GM19043 (cell line): ENCODE measurements around the gene SMNDC1.
"Not testable (repeated sequence)": the region's sequence is repeated elsewhere in the genome, so short reads cannot be mapped to it uniquely, and the experiment has no call there.

Source experiments
- ATAC-seq: cut with Tn5 transposase; IDR thresholded peaks from one replicate; pipeline ENCODE4 v1.9.1; 2021; ENCODE audit warnings: low read depth; ENCODE audit not compliant: unreplicated experiment

SMNDC1 gene

DNA sequence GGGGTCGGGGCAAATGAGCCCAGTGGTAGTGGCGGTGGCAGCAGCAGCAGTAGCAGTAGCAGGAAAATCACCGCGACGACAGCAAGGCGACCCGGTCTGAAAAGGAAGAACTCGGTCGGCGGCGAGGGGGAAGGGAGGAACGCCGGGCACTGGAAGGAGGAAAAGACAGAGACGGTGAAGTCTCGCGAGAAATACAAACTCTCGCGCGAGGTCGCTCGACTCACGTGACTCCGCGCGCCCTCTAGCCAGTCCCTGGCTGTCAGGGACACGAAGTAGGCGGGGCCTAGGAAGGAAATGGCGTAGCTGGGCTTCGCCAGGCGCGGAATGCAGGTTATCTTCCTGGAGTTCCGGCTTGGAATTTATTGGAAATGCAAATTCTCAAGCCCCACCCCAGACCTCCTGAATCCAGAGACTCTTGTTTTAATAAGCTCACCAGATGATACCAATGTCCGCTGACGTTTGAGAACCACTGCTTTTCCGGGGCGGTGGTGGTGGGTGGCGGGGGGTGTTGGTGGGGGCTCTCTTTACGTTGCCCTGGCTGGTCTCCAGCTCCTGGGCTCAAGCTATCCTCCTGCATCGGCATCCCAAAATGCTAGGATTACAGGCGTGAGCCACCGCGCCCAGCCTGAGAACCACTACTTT, at the start of gene SMNDC1:
SMNDC1 (minus strand) TSS at position 141 of the 642 bp plus-strand sequence. CDS start 1,333 bp downstream, outside the sequence.
- ATAC-seq: peak; percentile 86

DNA sequence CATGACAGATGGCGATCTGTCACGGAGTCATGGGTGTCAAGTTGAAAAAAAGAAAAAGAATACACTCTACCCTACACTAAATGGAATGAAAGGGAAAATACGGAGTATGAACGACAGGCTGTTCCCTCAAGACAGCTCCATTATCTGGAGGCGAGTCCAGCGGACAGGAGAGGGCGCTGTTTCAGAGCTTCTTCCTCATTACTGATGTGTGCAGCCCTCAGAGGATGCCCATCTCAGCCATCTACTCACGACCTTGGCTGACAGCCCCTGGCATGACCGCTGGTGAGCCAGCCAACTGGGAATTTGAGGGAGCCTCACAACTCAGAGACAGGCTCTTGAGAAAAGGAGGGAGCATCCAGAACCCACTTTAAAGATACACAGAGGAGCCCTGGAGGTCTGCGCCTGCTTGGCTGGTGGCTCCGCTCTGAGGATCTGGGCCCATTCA, 49.6 kb upstream of the SMNDC1 start:
- peak; percentile 18 for ATAC-seq

DNA sequence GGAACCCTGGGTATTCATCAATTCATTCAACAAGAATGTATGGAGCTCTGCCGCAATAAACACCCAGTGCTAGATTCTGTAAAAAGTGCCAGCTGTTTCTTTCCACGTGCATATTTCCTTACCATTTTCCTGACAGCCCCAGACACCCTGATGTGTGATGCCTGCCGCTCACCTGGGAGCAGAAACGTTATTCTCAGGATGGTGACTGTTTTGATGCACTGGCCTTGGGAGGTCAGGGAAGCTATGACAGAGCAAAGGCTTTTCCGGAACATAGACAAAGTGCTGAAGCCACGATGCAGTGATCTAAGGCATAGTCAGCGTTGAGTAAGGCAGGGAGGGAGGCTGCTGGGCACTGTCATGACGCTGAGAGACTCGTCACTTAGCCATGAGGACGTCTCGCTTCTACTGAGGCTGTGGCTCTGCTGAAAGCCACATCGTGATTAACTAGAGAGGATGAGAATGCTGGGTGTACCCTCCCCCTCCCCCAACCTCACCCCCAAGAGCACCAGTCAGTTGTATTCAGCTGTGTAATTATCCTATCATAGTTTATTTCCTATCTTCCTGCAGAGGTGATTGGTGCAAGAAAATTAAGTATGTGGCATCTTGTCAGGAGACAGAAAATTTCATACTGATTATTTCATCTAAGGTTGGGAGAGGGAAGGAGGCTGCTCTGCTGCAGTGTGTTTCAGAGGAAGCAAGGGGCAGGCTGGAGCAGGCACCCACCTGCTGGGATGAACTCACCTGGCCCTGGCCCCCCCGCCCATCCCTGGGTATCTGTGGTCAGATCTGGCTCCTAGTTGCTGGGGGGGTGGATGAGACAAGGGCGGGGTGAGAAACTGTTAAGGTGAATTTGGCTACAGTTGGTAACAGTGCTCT, 48.8 kb upstream of the SMNDC1 start:
- ATAC-seq: no peak

DNA sequence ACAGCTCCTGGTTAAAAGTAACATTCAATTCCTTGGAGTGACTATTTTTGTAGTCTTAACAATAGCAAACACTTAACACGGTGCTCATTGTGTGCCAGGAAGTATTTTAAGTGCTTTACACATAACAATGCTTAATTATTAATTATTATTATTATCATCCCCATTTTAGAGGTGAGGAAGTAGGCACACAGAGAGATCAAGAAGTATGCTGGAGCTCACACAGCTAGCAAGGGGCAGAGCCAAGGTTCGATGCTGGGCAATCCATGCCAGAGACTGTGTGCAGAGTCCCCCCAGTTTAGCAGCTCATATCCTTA, 48.2 kb upstream of the SMNDC1 start:
- ATAC-seq: no peak

DNA sequence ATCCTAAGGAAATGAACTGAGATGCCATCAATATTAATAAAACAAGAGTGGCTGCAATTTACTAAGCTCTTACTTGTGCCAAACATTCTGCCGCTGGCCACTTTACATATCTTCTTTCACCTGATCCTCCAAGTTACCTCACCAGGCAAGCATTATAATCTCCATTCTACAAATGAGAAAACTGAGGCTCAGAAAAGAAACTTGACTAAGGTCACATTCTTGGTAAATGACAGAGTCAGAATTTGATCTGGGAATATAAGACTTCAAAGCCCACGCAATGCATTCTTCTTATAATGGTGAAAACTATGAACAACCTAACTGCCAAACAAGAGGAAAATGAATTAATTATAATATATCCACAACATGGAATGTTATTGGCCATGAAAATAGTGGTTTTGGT, 46.1 kb upstream of the SMNDC1 start:
- no peak for ATAC-seq

DNA sequence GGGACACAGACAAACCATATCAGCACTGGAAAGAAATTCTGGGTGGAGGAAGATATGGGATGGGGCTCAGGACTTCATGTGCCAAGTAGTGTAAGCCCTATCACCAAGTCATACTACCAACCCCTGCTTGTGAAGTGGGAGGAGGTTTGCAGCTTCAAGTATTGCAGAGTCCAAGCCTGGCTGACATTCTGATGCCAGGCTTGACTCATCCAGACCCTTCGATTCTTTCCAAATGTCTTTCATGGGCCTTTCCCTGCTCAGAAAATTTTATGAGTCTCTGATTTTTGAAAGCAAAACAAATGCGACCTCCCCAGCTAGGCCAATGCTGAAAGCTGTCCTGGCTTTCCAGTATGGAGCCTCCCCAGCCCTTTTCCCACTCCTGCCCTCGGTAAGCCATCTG, 45.1 kb upstream of the SMNDC1 start:
- ATAC-seq: no peak

DNA sequence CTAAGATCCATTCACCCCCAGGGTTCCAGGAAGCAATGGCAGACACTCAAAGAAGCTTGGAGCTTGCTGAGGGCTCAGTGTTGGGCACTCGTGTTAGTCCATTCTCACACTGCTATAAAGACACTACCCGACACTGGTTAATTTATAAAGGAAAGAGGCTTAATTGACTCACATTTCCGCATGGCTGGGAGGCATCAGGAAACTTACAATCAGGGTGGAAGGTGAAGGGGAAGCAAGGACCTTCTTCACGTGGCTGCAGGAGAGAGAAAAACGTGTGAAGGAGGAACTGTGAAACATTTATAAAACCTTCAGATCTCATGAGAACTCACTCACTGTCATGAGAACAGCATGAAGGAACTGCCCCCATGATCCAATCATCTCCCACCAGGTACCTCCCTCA, 44.7 kb upstream of the SMNDC1 start:
- ATAC-seq: no peak

DNA sequence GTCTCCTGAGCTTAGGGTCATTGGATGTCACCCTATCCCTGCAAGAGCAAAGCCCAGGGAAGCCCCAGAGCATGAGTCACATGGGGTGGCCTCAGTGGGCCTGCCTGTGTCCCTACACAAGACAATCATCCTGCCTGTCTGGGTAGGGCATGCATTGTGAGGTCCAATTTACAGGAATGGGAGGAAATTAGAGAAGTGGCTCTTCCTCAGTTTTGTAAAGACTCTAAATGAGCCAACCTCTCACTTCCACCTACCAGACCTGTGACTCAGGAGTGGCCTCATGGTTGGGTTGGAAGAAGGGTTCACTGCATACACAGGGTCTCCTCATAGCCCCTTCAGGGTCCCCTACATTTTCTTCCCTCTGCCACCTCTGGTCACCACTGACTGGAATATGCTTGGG, 43.6 kb upstream of the SMNDC1 start:
- ATAC-seq: no peak

DNA sequence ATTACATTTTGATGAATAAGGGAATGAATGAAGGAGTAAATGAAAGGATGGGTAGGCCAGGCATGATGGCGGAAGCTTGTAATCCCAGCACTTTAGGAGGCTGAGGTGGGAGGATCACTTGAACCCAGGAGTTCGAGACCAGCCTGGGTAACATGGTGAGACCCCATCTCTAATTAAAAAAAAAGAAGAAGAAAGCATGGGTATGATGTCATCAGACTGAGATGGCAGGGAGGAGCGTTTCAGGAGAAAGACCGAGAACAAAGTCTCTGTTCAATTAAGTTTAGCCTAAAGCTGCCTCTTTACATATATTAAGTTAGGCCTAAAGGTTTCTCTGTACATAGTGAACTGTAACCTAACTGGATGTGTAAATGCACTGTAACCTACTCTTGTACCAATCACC, 42.2 kb upstream of the SMNDC1 start:
- ATAC-seq: no peak

DNA sequence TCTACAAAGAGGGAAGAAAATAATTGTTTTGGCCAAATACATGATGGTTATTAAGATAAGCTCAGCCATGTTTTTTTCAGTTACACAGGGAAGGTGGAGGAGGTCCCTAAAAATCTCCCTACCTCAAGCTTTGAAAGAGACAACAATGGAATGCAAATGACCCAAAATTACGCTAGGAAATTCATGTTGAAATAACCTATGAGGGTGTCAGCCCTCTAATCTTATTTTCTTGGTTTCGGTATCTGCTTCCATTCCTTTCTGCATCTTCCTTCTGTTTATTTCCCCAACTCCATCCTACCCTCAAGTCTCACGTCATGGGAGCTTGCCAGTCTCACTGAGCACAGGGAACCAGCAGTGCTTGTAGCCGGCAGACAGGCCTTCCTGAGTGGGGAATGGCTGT, 40.6 kb upstream of the SMNDC1 start:
- no peak for ATAC-seq

DNA sequence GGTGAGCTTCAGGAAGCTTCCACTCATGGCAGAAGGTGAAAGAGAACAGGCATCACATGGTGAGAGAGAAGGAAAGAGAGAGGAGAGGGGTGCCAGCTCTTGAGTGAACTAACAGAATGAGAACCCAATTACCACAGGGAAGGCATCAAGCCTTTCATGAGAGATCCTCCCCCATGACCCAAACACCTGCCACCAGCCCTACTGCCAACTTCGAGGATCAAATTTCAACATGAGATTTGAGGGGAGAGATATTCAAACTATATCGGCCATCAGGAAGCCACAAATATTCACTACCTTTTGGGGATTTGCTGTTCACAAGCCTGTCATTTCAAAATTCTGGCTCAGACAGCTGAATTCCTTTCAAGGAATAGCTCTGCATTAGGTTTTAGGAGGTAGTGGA, 39.9 kb upstream of the SMNDC1 start:
- ATAC-seq: no peak

DNA sequence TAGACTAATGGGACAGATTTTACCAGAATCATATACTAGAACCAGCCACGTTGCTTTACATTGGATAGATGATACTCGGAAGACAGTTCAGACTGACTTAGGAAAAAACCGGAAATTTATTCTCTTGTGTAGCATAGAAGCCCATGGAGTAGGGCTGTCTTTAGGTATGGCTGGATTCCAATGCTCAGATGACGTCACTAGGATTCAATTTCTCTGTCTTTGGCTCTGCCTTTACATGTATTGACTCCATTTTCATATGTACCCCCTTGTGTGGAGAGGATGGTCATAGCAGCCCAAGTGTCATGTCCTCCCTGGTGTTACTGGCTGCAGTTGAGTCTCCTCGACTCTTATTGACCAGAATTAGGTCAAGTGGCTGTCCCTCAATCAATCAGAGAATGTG, 39.2 kb upstream of the SMNDC1 start:
- ATAC-seq: no peak

DNA sequence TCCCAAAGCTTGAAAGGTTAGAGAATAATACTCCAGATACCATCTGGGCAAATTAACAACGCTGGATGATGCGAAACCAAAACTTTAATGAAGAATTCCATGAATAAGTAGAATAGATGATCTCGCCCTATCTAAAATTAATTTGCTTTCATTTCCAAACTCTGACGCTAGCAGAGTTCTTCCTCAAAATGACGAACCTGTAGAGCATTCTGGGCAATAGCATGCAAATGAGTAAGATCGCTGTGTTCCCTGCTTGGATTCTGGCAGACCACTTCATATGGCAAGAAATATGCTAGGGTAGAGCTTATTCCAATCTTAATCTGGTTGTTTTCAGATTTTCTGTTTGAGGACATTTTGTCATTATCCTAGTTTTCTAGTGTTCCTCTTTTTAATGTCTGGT, 36.1 kb upstream of the SMNDC1 start:
- no peak for ATAC-seq

DNA sequence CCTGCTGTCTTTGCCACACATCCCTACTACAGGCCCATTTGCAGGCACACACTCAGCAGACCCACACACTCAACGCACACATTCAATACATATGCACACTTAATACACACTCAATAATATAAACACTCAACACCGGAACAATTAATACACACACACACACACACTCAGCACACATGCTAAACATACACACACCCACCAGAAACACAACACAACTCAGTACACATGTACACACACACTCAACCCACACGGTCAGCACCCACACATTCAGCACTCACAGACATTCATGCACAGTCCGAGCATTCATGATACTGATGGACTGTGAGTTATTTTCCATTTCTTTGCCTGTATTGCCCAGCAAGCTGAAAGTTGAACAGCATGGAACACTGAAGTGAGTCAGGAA, 35.4 kb upstream of the SMNDC1 start:
- ATAC-seq: no peak

DNA sequence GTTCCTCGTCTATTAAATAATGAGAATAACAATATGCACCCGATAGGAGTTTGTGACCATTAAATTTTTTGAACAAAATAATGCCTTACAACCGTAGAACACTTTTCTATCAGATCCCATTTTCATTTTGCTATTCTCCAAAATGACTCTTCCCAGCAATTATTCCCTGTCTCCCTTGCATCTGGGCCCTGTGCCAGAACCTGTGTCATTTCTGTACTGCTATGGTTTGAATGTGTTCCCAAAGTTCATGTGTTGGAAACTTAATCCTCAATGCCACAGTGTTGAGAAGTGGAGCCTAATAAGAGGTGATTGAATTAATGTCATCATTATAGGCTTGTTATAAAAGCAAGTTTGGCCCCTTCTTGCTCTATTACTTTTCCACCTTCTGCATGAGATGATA, 33.2 kb upstream of the SMNDC1 start:
- no peak for ATAC-seq

DNA sequence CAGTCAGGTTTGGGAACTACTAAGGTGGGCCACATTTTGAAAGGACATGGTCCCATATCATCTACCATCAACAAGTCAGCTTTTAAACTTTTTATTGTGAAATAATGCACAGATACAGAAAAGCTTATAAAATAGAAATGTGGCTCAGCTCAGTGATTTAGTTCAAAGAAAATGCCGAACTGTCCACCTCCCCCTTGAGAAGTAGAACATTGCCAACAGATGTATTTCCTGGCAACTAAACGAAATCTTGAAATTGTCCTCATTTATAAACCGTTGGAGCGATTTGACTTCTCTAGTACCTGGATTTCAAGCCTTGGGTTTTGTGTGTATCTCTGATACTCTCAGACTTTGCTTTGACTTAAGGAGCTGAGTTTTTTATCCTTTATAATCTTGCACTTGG, 32.7 kb upstream of the SMNDC1 start:
- ATAC-seq: no peak

DNA sequence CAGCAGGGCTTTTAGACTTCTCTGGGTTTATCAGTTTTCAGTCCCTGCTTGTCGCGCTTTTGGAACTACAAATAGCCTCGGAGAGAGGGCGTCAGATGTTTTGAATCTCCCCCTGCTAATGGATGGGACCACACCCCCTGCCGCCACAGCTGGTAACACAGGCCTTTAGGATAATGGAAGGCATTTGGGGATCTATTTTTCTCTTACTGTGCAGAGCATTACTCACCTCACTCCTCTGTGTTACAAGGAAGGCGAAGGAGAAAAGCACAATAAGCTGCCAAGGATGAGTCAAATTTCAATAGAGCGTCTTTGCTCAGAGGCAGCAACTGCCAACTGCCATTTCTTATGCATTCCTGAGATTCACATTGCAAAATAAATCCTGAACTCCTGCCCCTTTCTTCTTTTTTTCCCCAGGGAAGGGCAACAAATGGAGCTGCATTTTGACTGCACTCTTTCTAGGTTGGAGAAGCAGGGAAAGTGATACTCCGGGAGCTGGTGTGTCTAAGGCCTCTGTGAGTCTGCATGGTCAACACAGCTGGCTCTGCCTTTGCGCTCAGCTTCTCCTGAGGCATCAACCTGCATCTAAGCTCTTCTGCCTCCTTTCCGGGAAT, 31.5 kb upstream of the SMNDC1 start:
- no peak for ATAC-seq

DNA sequence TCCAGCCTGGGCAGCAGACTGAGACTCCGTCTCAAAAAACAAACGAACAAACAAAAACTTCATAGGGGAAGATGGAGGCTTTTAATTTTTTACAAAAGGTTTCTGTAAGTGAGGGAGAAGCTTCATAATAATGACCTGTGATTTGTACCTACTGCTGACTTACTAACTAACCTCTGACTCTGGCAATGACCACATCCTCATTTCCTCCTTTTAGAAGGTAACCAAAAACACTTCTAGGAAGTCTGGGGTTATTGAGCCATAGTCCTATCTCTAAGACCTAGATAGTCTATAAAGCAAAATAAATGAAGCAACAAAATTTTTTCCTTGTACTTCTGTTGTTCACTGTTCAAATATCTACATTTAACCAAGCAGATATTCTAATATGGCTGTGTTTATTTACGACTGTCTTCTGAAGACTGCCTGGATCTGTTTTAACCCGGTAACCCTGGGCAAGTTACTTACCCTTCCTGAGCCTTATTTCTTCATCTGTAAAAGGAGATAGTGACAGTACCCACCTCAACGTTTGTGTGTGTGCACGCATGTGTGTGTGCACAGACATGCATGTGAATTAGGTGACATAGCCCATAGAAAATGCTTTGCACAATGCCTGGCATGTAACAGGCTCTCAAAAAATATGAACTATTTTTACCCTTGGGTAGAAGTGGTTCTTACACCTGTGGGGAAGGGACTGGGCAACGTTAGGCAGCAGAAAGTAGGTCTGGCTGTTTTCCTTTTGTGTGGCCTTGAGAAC, 30.8 kb upstream of the SMNDC1 start:
- no peak for ATAC-seq

DNA sequence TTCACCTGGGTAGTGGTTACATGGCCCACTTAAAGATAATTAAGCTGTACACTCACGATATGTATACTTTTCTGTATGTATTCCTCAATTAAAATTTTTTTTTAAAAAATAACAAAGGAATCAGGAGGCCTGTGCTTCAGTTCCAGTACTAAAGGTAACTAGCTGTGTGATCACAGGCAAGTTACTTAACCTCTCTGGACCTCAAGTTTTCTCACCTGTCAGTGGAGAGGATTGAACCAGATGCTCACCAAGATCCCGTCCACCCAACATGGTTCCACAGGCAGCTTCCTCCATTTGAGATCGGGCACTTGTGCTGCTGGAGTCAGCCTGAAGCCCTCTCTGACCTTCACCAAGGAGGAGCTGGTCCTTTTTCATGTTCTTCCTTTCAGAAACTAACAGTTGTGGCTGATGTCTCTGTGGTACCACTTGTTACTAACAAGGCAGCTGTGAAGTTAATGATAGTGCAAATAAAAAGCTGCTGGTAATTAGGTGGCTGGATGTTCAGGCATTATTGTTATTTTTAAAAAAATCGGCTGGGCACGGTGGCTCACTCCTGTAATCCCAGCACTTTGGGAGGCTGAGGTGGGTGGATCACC, 29.4 kb upstream of the SMNDC1 start:
- no peak for ATAC-seq

DNA sequence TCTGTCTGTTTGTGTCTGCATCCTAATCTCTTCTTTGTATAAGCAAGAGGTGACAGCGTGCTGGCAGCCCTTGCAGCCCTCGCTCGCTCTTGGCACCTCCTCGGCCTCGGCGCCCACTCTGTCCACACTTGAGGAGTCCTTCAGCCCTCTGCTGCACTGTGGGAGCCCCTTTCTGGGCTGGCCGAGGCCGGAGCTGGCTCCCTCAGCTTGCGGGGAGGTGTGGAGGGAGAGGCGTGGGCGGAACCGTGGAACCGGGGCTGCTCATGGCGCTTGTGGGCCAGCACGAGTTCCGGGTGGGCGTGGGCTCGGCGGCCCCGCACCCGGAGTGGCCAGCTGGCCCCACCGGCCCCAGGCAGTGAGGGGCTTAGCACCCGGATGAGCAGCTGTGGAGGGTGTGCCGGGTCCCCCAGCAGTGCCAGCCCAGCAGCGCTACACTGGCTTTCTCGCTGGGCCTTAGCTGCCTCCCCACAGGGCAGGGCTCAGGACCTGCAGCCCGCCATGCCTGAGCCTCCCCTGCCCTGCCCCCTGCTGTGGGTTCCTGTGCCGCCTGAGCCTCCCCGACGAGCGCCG, 26.6 kb upstream of the SMNDC1 start:
- not testable (repeated sequence) for ATAC-seq
